ENCODE results near the gene BLOC1S6.

BLOC1S6 gene

GRCh38 chr15:45654749-45655148 lies 67.6 kb downstream of the BLOC1S6 start:
- no peak for TF ChIP-seq CTCF (IDR thresholded peaks at IDR 0.05)

GRCh38 chr15:45657254-45657653 lies 70.1 kb downstream of the BLOC1S6 start:
- TF ChIP-seq CTCF (IDR thresholded peaks at IDR 0.05): no peak

- TF ChIP-seq CTCF (IDR thresholded peaks at IDR 0.05): no peak
Measured at GRCh38 chr15:45657764-45658545, 70.8 kb downstream of the BLOC1S6 start.

All from LNCAP (cell line).